H1 (cell line): Measurements from ENCODE around the gene OPA3. TPM values are rescaled to one million over a fixed set of nuclear protein-coding genes. Genes with fewer than 3 reads are reported as not detected.

ENCODE experiments used
- CTCF ChIA-PET: fragments of 300-600 bp; sonication (Branson Sonifier 250); formaldehyde crosslinking; loops from one replicate; lab custom pipeline; 2021; ENCODE audit not compliant: partially characterized antibody; lab: Charles Lee
- POLR2A ChIA-PET: fragments of 300-600 bp; sonication (Branson Sonifier 250); formaldehyde crosslinking; loops from one replicate; lab custom pipeline; 2021; ENCODE audit warnings: inconsistent platforms; ENCODE audit not compliant: partially characterized antibody; lab: Charles Lee
- DNase-seq, 2 experiments: peaks; one replicate each; pipeline versions ENCODE4 v3.0.0 to v3.0.0-alpha.2; 2010 to 2022; ENCODE audit warnings: low spot score in 2 of 2, low read depth in 1 of 2, mixed read lengths in 1 of 2
- FAIRE-seq: peaks from 2 replicates; lab custom pipeline; 2011; peaks lifted over from hg19 to GRCh38; lab: Jason Lieb, UNC
- H2AFZ ChIP-seq: 2 replicates; pipeline ENCODE4 v1.8.1; 2012; ENCODE audit warnings: low read length, inconsistent platforms
- H2AK5ac ChIP-seq: 2 replicates; pipeline ENCODE4 v1.6.1; 2013; ENCODE audit warnings: low read depth, low read length
- H2BK120ac ChIP-seq: replicated peaks from 2 replicates; pipeline ENCODE3; 2013; ENCODE audit warnings: low read depth, low read length, inconsistent platforms
- H2BK12ac ChIP-seq: 2 replicates; pipeline ENCODE4 v1.6.1; 2013; ENCODE audit warnings: low read depth, low read length
- H2BK15ac ChIP-seq: 2 replicates; pipeline ENCODE4 v1.6.1; 2013; ENCODE audit warnings: low read length
- H2BK20ac ChIP-seq: 2 replicates; pipeline ENCODE4 v1.6.1; 2013; ENCODE audit warnings: low read length
- H2BK5ac ChIP-seq: 2 replicates; pipeline ENCODE4 v1.6.1; 2013; ENCODE audit warnings: low read depth, low read length
- H3K14ac ChIP-seq: 2 replicates; pipeline ENCODE4 v1.6.1; 2013; ENCODE audit warnings: inconsistent platforms; ENCODE audit not compliant: insufficient read length
- H3K18ac ChIP-seq: 2 replicates; pipeline ENCODE4 v1.6.1; 2013; ENCODE audit warnings: low read length; ENCODE audit errors: extremely low read depth
- H3K23ac ChIP-seq: 2 replicates; pipeline ENCODE4 v1.6.1; 2013; ENCODE audit warnings: inconsistent platforms; ENCODE audit not compliant: insufficient read length
- H3K23me2 ChIP-seq: 2 replicates; pipeline ENCODE4 v1.6.1; 2013; ENCODE audit warnings: low read depth, low read length
- H3K27ac ChIP-seq: 2 replicates; pipeline ENCODE4 v1.6.1; 2011; ENCODE audit warnings: low read depth, low read length, inconsistent platforms
- H3K27me3 ChIP-seq, 4 experiments: replicated peaks in 1 of 4; 1 replicate in 1 of 4; 2 replicates in 3 of 4; pipeline versions ENCODE4 v1.6.1 to v1.8.1; 2011 to 2013; ENCODE audit warnings: low read length in 3 of 4, mild to moderate bottlenecking in 3 of 4, inconsistent platforms in 2 of 4, mixed read lengths in 2 of 4, moderate library complexity in 1 of 4; ENCODE audit not compliant: control insufficient read depth in 3 of 4, insufficient read depth in 3 of 4; ENCODE audit errors: extremely low read depth in 1 of 4
- H3K36me3 ChIP-seq, 4 experiments: 2 replicates each; pipeline versions ENCODE4 v1.6.1 to v1.8.1; 2011 to 2013; ENCODE audit warnings: mild to moderate bottlenecking in 4 of 4, low read length in 3 of 4, moderate library complexity in 2 of 4, control low read depth in 1 of 4, inconsistent platforms in 1 of 4; ENCODE audit not compliant: insufficient read depth in 4 of 4, control insufficient read depth in 2 of 4
- H3K4ac ChIP-seq: replicated peaks from 2 replicates; pipeline ENCODE3; 2013; ENCODE audit warnings: low read length, low read depth, mixed read lengths, inconsistent platforms; ENCODE audit not compliant: insufficient read length
- H3K4me1 ChIP-seq, 4 experiments: replicated peaks in 1 of 4; 1 replicate in 1 of 4; 2 replicates in 3 of 4; pipeline versions ENCODE4 v1.6.1 to v1.8.1; 2011 to 2013; ENCODE audit warnings: low read length in 3 of 4, inconsistent platforms in 2 of 4, mixed read lengths in 1 of 4; ENCODE audit not compliant: insufficient read depth in 4 of 4, control insufficient read depth in 3 of 4
- H3K4me2 ChIP-seq, 2 experiments: 2 replicates each; pipeline versions ENCODE4 v1.6.1 to v1.8.1; 2011 to 2013; ENCODE audit warnings: low read depth in 2 of 2, low read length in 2 of 2, control low read depth in 1 of 2, inconsistent platforms in 1 of 2, mild to moderate bottlenecking in 1 of 2; ENCODE audit not compliant: insufficient read depth in 1 of 2
- H3K4me3 ChIP-seq, 4 experiments: fragments of 200-600, 300-600 bp in 1 of 4; sonication (generic), shearing (Covaris generic), sonication (Bioruptor Twin) in 1 of 4; 2 replicates each; pipeline versions ENCODE4 v1.5.1 to v1.8.1; 2011 to 2016; ENCODE audit warnings: low read length in 4 of 4, low read depth in 3 of 4, control low read depth in 2 of 4, inconsistent platforms in 2 of 4, mild to moderate bottlenecking in 2 of 4, mixed read lengths in 1 of 4, moderate library complexity in 1 of 4; ENCODE audit not compliant: insufficient read depth in 2 of 4; ENCODE audit errors: extremely low read depth in 1 of 4
- H3K56ac ChIP-seq: replicated peaks from 2 replicates; pipeline ENCODE3; 2013; ENCODE audit warnings: low read depth, mild to moderate bottlenecking, mixed read lengths, low read length, inconsistent platforms; ENCODE audit not compliant: insufficient read length
- H3K79me1 ChIP-seq: 2 replicates; pipeline ENCODE4 v1.6.1; 2013; ENCODE audit warnings: low read depth, low read length, control low read depth
- H3K79me2 ChIP-seq, 2 experiments: 2 replicates each; pipeline versions ENCODE4 v1.6.1 to v1.8.1; 2012 to 2013; ENCODE audit warnings: low read length in 2 of 2, mild to moderate bottlenecking in 2 of 2, inconsistent platforms in 1 of 2; ENCODE audit not compliant: insufficient read depth in 2 of 2, control insufficient read depth in 1 of 2
- H3K9ac ChIP-seq, 4 experiments: replicated peaks in 1 of 4; 1 replicate in 1 of 4; 2 replicates in 3 of 4; pipeline versions ENCODE4 v1.6.1 to v1.8.1; 2011 to 2013; ENCODE audit warnings: low read depth in 3 of 4, low read length in 3 of 4, control low read depth in 2 of 4, mild to moderate bottlenecking in 2 of 4, moderate library complexity in 2 of 4, inconsistent platforms in 1 of 4; ENCODE audit errors: extremely low read depth in 1 of 4
- H3K9me3 ChIP-seq, 2 experiments: 2 replicates each; pipeline versions ENCODE4 v1.6.1 to v1.8.1; 2012 to 2013; ENCODE audit warnings: mild to moderate bottlenecking in 2 of 2, moderate library complexity in 2 of 2, control low read depth in 1 of 2, inconsistent platforms in 1 of 2, low read depth in 1 of 2, low read length in 1 of 2, mixed read lengths in 1 of 2; ENCODE audit not compliant: insufficient read depth in 2 of 2
- H4K20me1 ChIP-seq, 2 experiments: replicated peaks in 1 of 2; 2 replicates each; pipeline versions ENCODE3 to v1.8.1; 2011 to 2013; ENCODE audit warnings: inconsistent platforms in 2 of 2, low read length in 2 of 2, mild to moderate bottlenecking in 1 of 2; ENCODE audit not compliant: insufficient read depth in 2 of 2, control insufficient read depth in 1 of 2
- H4K5ac ChIP-seq: 2 replicates; pipeline ENCODE4 v1.6.1; 2013; ENCODE audit warnings: low read length, low read depth, mixed read lengths, inconsistent platforms; ENCODE audit not compliant: insufficient read length
- H4K8ac ChIP-seq: 2 replicates; pipeline ENCODE4 v1.8.0; 2013; ENCODE audit warnings: mild to moderate bottlenecking, moderate library complexity, low read length, inconsistent platforms; ENCODE audit not compliant: insufficient read depth; ENCODE audit errors: extremely low read depth
- H4K91ac ChIP-seq: replicated peaks from 2 replicates; pipeline ENCODE3; 2013; ENCODE audit warnings: low read length, mixed read lengths, inconsistent platforms; ENCODE audit not compliant: insufficient read length
- BACH1 ChIP-seq: IDR thresholded peaks from 2 replicates; pipeline ENCODE4 v1.6.1; 2012; ENCODE audit warnings: low read length, improper control_type of control experiment
- CEBPB ChIP-seq: IDR thresholded peaks from 2 replicates; pipeline ENCODE4 v1.6.1; 2012; ENCODE audit warnings: low read depth, low read length
- EP300 ChIP-seq, 2 experiments: IDR thresholded peaks; 1 replicate in 1 of 2; 2 replicates in 1 of 2; pipeline ENCODE4 v1.6.1; 2011 to 2012; ENCODE audit warnings: low read depth in 2 of 2, low read length in 2 of 2, mild to moderate bottlenecking in 2 of 2, borderline replicate concordance in 1 of 2, inconsistent platforms in 1 of 2, moderate library complexity in 1 of 2
- FOSL1 ChIP-seq: IDR thresholded peaks from 2 replicates; pipeline ENCODE4 v1.6.1; 2011; ENCODE audit warnings: mild to moderate bottlenecking, low read depth, low read length, moderate library complexity; ENCODE audit not compliant: insufficient read depth
- HDAC2 ChIP-seq, 2 experiments: fragments of 300-600 bp in 1 of 2; sonication (generic) in 1 of 2; IDR thresholded peaks; 2 replicates each; pipeline ENCODE4 v1.6.1; 2011 to 2012; ENCODE audit warnings: low read depth in 2 of 2, low read length in 2 of 2, mild to moderate bottlenecking in 2 of 2, moderate library complexity in 2 of 2, borderline replicate concordance in 1 of 2, inconsistent platforms in 1 of 2
- MAFK ChIP-seq: IDR thresholded peaks from 2 replicates; pipeline ENCODE4 v1.6.1; 2012; ENCODE audit warnings: low read depth, mild to moderate bottlenecking, improper control_type of control experiment, low read length
- RAD21 ChIP-seq, 2 experiments: IDR thresholded peaks in 1 of 2; conservative IDR thresholded peaks in 1 of 2; 2 replicates each; pipeline ENCODE4 v1.6.1; 2011; ENCODE audit warnings: low read depth in 2 of 2, low read length in 2 of 2, improper control_type of control experiment in 1 of 2, inconsistent platforms in 1 of 2, mild to moderate bottlenecking in 1 of 2, moderate library complexity in 1 of 2
- RFX5 ChIP-seq: IDR thresholded peaks from 2 replicates; pipeline ENCODE4 v1.6.1; 2011; ENCODE audit warnings: low read depth, low read length, improper control_type of control experiment, borderline replicate concordance
- YY1 ChIP-seq: IDR thresholded peaks from 2 replicates; pipeline ENCODE4 v1.6.1; 2011; ENCODE audit warnings: low read depth, mild to moderate bottlenecking, low read length
- WGBS, 2 experiments: shearing (Covaris generic) in 1 of 2; methylation state at CpG; one replicate each; pipeline versions ENCODE4 v1.1.6 to v1.1.7; 2013 to 2015; ENCODE audit warnings: low lambda C conversion rate in 2 of 2, mixed read lengths in 2 of 2, inconsistent platforms in 1 of 2, low coverage in 1 of 2, missing lambda C conversion rate in 1 of 2; ENCODE audit not compliant: insufficient replicate concordance in 2 of 2, insufficient coverage in 1 of 2, insufficient read length in 1 of 2; ENCODE audit errors: extremely low coverage in 1 of 2, missing lambda C conversion rate in 1 of 2; 5-methylcytosine and 5-hydroxymethylcytosine counted together
- polyA plus RNA-seq, 7 experiments: library from polyadenylated mRNA; depleted of rRNA in 3 of 7; stranded (reverse) in 5 of 7; unstranded in 2 of 7; fragments of >200 nt in 5 of 7; fragments of 200-250 nt in 2 of 7; gene quantifications; 1 replicate in 5 of 7; 2 replicates in 1 of 7; 4 replicates in 1 of 7; pipeline versions ENCODE4 v1.2.1 to v1.2.3, GENCODE V29; 2011 to 2013; ENCODE audit warnings: missing spikeins in 2 of 7, mixed read lengths in 2 of 7
- total RNA-seq: library from RNA; stranded (reverse); fragmentation: NEBNext Ultra II Directional; extraction: Animal tissue kit (Norgen Biotek cat#: 25700); gene quantifications from 2 replicates; pipeline ENCODE4 v1.2.1, GENCODE V29; 2021

OPA3 gene
- total and polyA plus RNA-seq, 2 of the 8 experiments (the other 6 are each of a cell fraction or from before 2014, with no cell fraction given): 12.5 to 14.5 TPM

GRCh38 chr19:45508861-45509691, 75.5 kb downstream of the OPA3 start:
- H2BK20ac ChIP-seq: no peak overlapping the region
- peak overlapping the region in 3 of 4 experiments; percentile 56 to 83 (median 60); a peak in 5 of 7 replicates for H3K9ac ChIP-seq
- H4K91ac ChIP-seq: peak overlapping the region; percentile 89
- H2BK12ac ChIP-seq: peak overlapping the region; percentile 60; the same call in 1 of the 2 replicates
- H3K4me3 ChIP-seq: peak overlapping the region; percentile 72 to 97 (median 95)
- H2BK120ac ChIP-seq: no peak overlapping the region
- H3K4me1 ChIP-seq: peaks cover 3 to 8% (median 6%) of the 10 kb centered on the region in 4 experiments; a peak in 6 of 7 replicates
- H3K23me2 ChIP-seq: peaks cover 7% of the 10 kb centered on the region; the same call in 1 of the 2 replicates
- H4K8ac ChIP-seq: peak overlapping the region; percentile 66; the same call in 1 of the 2 replicates
- FAIRE-seq: no peak
- no peak overlapping the region for H3K14ac ChIP-seq
- DNase-seq: peak in 1 of 2 experiments; percentile 74
- peak overlapping the region; percentile 32 for H3K4ac ChIP-seq
- H3K18ac ChIP-seq: peak overlapping the region; percentile 87
- no peak overlapping the region for H3K23ac ChIP-seq
- CTCF ChIA-PET: interaction anchor here (1.0 to 2.4 kb wide), 8 partner anchors 9 to 133 kb away, joined by 3 to 15 read pairs (median 3); no protein-coding TSS in a partner anchor
- H2AFZ ChIP-seq: no peak overlapping the region
- no peaks in the 10 kb centered on the region for H3K36me3 ChIP-seq
- peak overlapping the region; percentile 96 for H2BK5ac ChIP-seq
- WGBS, 2 experiments: 4% methylated on average over 10 of the region's 28 CpGs; no CpG with 5 or more reads in 1 of the 2 experiments
- H3K9me3 ChIP-seq: no peaks in the 10 kb centered on the region
- H3K79me2 ChIP-seq: peaks cover 30 to 60% of the 10 kb centered on the region in 2 experiments
- H3K27ac ChIP-seq: peak overlapping the region; percentile 61
- peak overlapping the region; percentile 66 for H3K56ac ChIP-seq
- POLR2A ChIA-PET: interaction anchor here (1.0 to 3.2 kb wide), 15 partner anchors 10 to 184 kb away, joined by 3 to 25 read pairs (median 5); partner anchors contain the start of genes PPM1N, QPCTL, RTN2 and SNRPD2
- 0 out of 2 replicates have a peak overlapping the region, but pooled peaks have one; percentile 88 for H2BK15ac ChIP-seq
- no peaks in the 10 kb centered on the region for H3K27me3 ChIP-seq
- peak overlapping the region; percentile 55 for H4K5ac ChIP-seq
- H3K79me1 ChIP-seq: peaks cover 14% of the 10 kb centered on the region
- H2AK5ac ChIP-seq: peak overlapping the region; percentile 24; the same call in 1 of the 2 replicates
- H4K20me1 ChIP-seq: peaks cover 5 to 14% of the 10 kb centered on the region in 2 experiments
- H3K4me2 ChIP-seq: peak overlapping the region; percentile 56 to 93
- TF ChIP-seq HDAC2 (IDR thresholded peaks at IDR 0.05; ENCODE audit: borderline replicate concordance in 1 of 2, low read depth in 2 of 2, low read length in 2 of 2) (0 out of 4 replicates have a peak, but pooled peaks of 1 of the 2 experiments have one; percentile 59), BACH1 (no peak), RAD21 (IDR thresholded peaks at IDR 0.05 in 1 of 2, conservative IDR thresholded peaks at IDR 0.05 in 1 of 2; ENCODE audit: low read depth in 2 of 2, low read length in 2 of 2) (no peak), RFX5 (no peak), FOSL1 (no peak), EP300 (IDR thresholded peaks at IDR 0.05; ENCODE audit: borderline replicate concordance in 1 of 2, low read depth in 2 of 2, low read length in 2 of 2) (no peak), CEBPB (no peak), YY1 (no peak), MAFK (peak; percentile 8; the same call in 1 of the 2 replicates)
